KMS-11 (cell line): ENCODE measurements around the gene ANGPTL2.

Experiments
- H2AFZ ChIP-seq: fragments of 200-600 bp; sonication (generic); 2 replicates; pipeline ENCODE4 v1.6.1; 2016; ENCODE audit warnings: antibody characterized with exemption, mixed run types, low read depth
- H3K27ac ChIP-seq: fragments of 200-600 bp; sonication (generic); 2 replicates; pipeline ENCODE4 v1.6.1; 2016; ENCODE audit warnings: mild to moderate bottlenecking, mixed run types
- H3K27me3 ChIP-seq: fragments of 200-600 bp; sonication (generic); 2 replicates; pipeline ENCODE4 v1.6.1; 2017; ENCODE audit warnings: mild to moderate bottlenecking, low read depth, mixed run types, moderate library complexity; ENCODE audit not compliant: insufficient read depth
- H3K36me3 ChIP-seq: fragments of 200-600 bp; sonication (generic); 2 replicates; pipeline ENCODE4 v1.6.1; 2017; ENCODE audit warnings: mild to moderate bottlenecking, mixed run types; ENCODE audit not compliant: insufficient read depth
- H3K4me1 ChIP-seq: fragments of 200-600 bp; sonication (generic); 2 replicates; pipeline ENCODE4 v1.6.1; 2016; ENCODE audit warnings: mild to moderate bottlenecking, low read depth, mixed run types; ENCODE audit not compliant: poor library complexity, severe bottlenecking
- H3K4me2 ChIP-seq: fragments of 200-600 bp; sonication (generic); 2 replicates; pipeline ENCODE4 v1.7.0; 2016; ENCODE audit warnings: mild to moderate bottlenecking, mixed run types
- H3K4me3 ChIP-seq: fragments of 200-600 bp; sonication (generic); IDR thresholded peaks from 2 replicates; pipeline ENCODE4 v1.6.1; 2017; ENCODE audit warnings: low read depth, low read length, mixed read lengths; ENCODE audit not compliant: insufficient read depth
- H3K79me2 ChIP-seq: fragments of 200-600 bp; sonication (generic); 2 replicates; pipeline ENCODE4 v1.6.1; 2016; ENCODE audit warnings: low read depth, mixed run types; ENCODE audit not compliant: insufficient read depth
- H3K9ac ChIP-seq: fragments of 200-600 bp; sonication (generic); 2 replicates; pipeline ENCODE4 v1.6.1; 2016; ENCODE audit warnings: mild to moderate bottlenecking, mixed run types
- H4K20me1 ChIP-seq: fragments of 200-600 bp; sonication (generic); 2 replicates; pipeline ENCODE4 v1.6.1; 2016; ENCODE audit warnings: mild to moderate bottlenecking, mixed run types; ENCODE audit not compliant: insufficient read depth
- CTCF ChIP-seq: fragments of 200-600 bp; sonication (generic); conservative IDR thresholded peaks from 2 replicates; pipeline ENCODE4 v1.6.1; 2017; ENCODE audit warnings: low read depth, mild to moderate bottlenecking, antibody characterized with exemption, low read length, moderate library complexity, mixed read lengths

Gene ANGPTL2

GRCh38 chr9:127087411-127087810 is 35.0 kb downstream of the ANGPTL2 start:
- no peak overlapping the region for H3K4me2 ChIP-seq
- H3K79me2 ChIP-seq = no peaks in the 10 kb centered on the region
- no peak overlapping the region for H2AFZ ChIP-seq
- H3K4me1 ChIP-seq = no peaks in the 10 kb centered on the region
- no peaks in the 10 kb centered on the region for H3K36me3 ChIP-seq
- H3K4me3 ChIP-seq = no peak overlapping the region
- no peaks in the 10 kb centered on the region for H3K27me3 ChIP-seq
- H3K9ac ChIP-seq = no peak overlapping the region
- no peaks in the 10 kb centered on the region for H4K20me1 ChIP-seq
- no peak overlapping the region for H3K27ac ChIP-seq
- TF ChIP-seq CTCF = no peak

- Histone ChIP-seq H4K20me1 (no peaks in the 10 kb centered on the region), H3K36me3 (no peaks in the 10 kb centered on the region), H3K27ac (no peak overlapping the region), H3K4me3 (no peak overlapping the region), H3K27me3 (no peaks in the 10 kb centered on the region), H3K4me1 (no peaks in the 10 kb centered on the region), H3K9ac (no peak overlapping the region), H3K79me2 (no peaks in the 10 kb centered on the region), H2AFZ (no peak overlapping the region), H3K4me2 (no peak overlapping the region)
- no peak for TF ChIP-seq CTCF
Measured at GRCh38 chr9:127086771-127087170, 35.7 kb downstream of the ANGPTL2 start.

GRCh38 chr9:127085186-127085585 is 37.2 kb downstream of the ANGPTL2 start:
- Histone ChIP-seq H3K4me1 (no peaks in the 10 kb centered on the region), H3K9ac (no peak overlapping the region), H3K36me3 (no peaks in the 10 kb centered on the region), H3K27me3 (no peaks in the 10 kb centered on the region), H3K4me2 (no peak overlapping the region), H4K20me1 (no peaks in the 10 kb centered on the region), H3K79me2 (no peaks in the 10 kb centered on the region), H3K4me3 (no peak overlapping the region), H3K27ac (no peak overlapping the region), H2AFZ (no peak overlapping the region)
- TF ChIP-seq CTCF = no peak

DNA sequence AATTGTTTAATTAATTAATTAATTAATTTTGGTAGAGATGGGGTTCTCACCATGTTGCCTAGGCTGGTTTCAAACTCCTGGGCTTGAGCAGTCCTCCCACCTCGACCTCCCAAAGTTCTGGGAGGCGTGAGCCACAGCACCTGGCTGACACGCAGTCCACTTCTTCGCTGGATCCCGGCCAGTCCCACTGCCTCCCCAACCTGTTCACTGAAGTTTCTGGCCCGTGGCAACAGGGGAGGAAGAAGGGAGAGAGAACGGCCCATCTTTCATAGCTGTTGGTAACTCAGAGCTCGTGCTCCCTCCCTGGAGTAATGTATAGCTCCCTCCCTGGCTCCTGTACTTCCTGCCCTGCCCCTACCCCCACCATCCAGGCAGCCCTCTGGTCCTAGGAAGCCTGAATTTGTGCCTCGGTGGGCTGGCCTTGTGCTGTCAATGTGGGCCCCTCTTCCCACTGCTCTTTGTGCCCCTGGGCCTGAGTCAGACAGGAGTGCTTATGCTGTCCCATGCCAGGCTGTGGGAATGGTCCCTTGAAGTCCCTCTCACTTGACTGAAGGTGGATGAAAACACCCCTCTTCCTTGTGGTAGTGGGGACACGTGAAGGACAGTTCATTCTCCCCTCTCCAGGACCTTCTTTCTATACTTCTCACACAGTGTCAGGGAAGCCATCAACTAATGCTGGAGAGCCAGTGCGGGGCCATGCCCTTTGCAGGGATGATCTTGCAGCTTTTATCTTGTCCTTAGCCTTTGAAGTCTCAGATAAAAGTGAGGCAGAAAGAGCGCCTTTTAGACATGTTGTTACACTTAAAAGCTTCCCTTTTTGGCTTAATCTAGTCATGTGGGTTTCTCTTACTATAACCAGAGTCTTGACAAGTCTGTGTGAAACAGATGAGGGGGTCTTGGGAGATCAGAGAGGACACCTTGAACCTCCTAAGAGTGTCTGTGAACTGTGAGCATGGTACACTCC is 38.1 kb downstream of the ANGPTL2 start:
- H3K27ac ChIP-seq = no peak overlapping the region

More for the DNA sequence above, 38.1 kb downstream of the ANGPTL2 start:
- Histone ChIP-seq H3K27me3 (no peaks in the 10 kb centered on the region), H3K4me2 (no peak overlapping the region), H2AFZ (no peak overlapping the region), H3K4me1 (no peaks in the 10 kb centered on the region), H3K9ac (no peak overlapping the region), H3K36me3 (no peaks in the 10 kb centered on the region), H3K4me3 (no peak overlapping the region), H3K79me2 (no peaks in the 10 kb centered on the region), H4K20me1 (no peaks in the 10 kb centered on the region)
- no peak for TF ChIP-seq CTCF
